Measurements from ENCODE around the gene PLAU.

- TF ChIP-seq EP300 (IDR thresholded peaks at IDR 0.05; ENCODE audit: borderline replicate concordance) (no peak), TAF1 (IDR thresholded peaks at IDR 0.05; ENCODE audit: low read depth) (no peak), FOXM1 (IDR thresholded peaks at IDR 0.05; ENCODE audit: borderline replicate concordance, low read depth) (no peak), CEBPB (IDR thresholded peaks at IDR 0.05) (no peak), CREB1 (IDR thresholded peaks at IDR 0.05; ENCODE audit: low read depth) (no peak), EGR1 (IDR thresholded peaks at IDR 0.05) (no peak), YY1 (IDR thresholded peaks at IDR 0.05; ENCODE audit: low read depth) (no peak)
These were observed 4.4 kb downstream of the PLAU start for GRCh38 chr10:73915206-73915851.

Measured in Ishikawa (cell line).